Right lobe of liver (tissue), 6 donors: ENCODE measurements around the gene MLXIPL. TPM values are rescaled to one million over a fixed set of nuclear protein-coding genes. Genes with fewer than 3 reads are reported as not detected.
A peak's percentile ranks its signal among the peaks of the same experiment; 100 is the strongest.

ENCODE experiments used
- ATAC-seq, 4 donors: fragments of 200-7000 bp; cut with Tn5 transposase; one replicate each; pipeline ENCODE4 v1.9.1; 2020; ENCODE audit warnings: mild to moderate bottlenecking in 4 of 4, moderate library complexity in 4 of 4
- DNase-seq, 3 donors: peaks; one replicate each; pipeline ENCODE4 v3.0.0-alpha.2; 2020
- H3K27ac ChIP-seq, 3 donors: fragments of 200-600 bp; one replicate each; pipeline ENCODE4 v1.8.0; 2022
- H3K27me3 ChIP-seq, 2 donors: fragments of 200-600 bp; one replicate each; pipeline ENCODE4 v1.8.0; 2022
- H3K36me3 ChIP-seq, 4 donors: fragments of 200-600 bp; sonication (generic) in 1 of 4; one replicate each; pipeline versions ENCODE4 v1.5.1 to v1.8.0; 2017 to 2022; ENCODE audit warnings: control low read depth in 1 of 4
- H3K4me1 ChIP-seq, 4 donors: fragments of 200-600 bp; sonication (generic) in 1 of 4; one replicate each; pipeline versions ENCODE4 v1.5.1 to v1.8.0; 2017 to 2022; ENCODE audit warnings: control low read depth in 1 of 4
- H3K4me3 ChIP-seq, 3 donors: fragments of 200-600 bp; one replicate each; pipeline ENCODE4 v1.8.0; 2022
- H3K9me3 ChIP-seq, 4 donors: fragments of 200-600 bp; sonication (generic) in 1 of 4; one replicate each; pipeline versions ENCODE4 v1.5.1 to v1.8.0; 2017 to 2022; ENCODE audit warnings: control low read depth in 1 of 4
- CTCF ChIP-seq, 4 donors: fragments of 200-600 bp in 3 of 4; fragments of 450-650 bp in 1 of 4; IDR thresholded peaks; one replicate each; pipeline versions ENCODE4 v1.5.1 to v1.8.0; 2016 to 2022; ENCODE audit warnings: antibody characterized with exemption in 4 of 4, mild to moderate bottlenecking in 2 of 4
- POLR2A ChIP-seq: fragments of 450-650 bp; IDR thresholded peaks from one replicate; pipeline ENCODE4 v1.6.1; 2017; ENCODE audit warnings: antibody characterized with exemption, mild to moderate bottlenecking
- WGBS: methylation state at CpG from one replicate; pipeline ENCODE4 v1.1.6; 2018; ENCODE audit warnings: low coverage, low lambda C conversion rate; ENCODE audit not compliant: insufficient coverage; ENCODE audit errors: missing lambda C conversion rate; 5-methylcytosine and 5-hydroxymethylcytosine counted together
- intact Hi-C, 2 donors: fragments of 100-400 bp; cut with DNase I; formaldehyde crosslinking; loops; one replicate each; pipeline versions ENCODE4 v1.11.2 to v1.14.1; 2022
- total RNA-seq, 6 experiments: library from RNA; depleted of rRNA in 2 of 6; stranded (reverse); fragments of >200 nt in 2 of 6; fragmentation: NEBNext Ultra II Directional in 3 of 6; extraction: Animal tissue kit (Norgen Biotek cat#: 25700) in 3 of 6; gene quantifications; one replicate each; pipeline versions ENCODE4 v1.1.0 to v1.2.4, GENCODE V29; 2016 to 2023
- donor health status: DM: no; HTN: yes; CAD: no.
- donor health status: DM: no; HTN: no; CAD: no.
- donor health status: DM: no; HTN: no; CAD: no.
- donor health status: DM: no; HTN: yes; CAD: no.
- donor health status: DM: no; HTN: yes; CAD: no.

Gene MLXIPL
- total RNA-seq, 6 experiments from 2014 or later: 53.5 to 552 (median 225) TPM

DNA sequence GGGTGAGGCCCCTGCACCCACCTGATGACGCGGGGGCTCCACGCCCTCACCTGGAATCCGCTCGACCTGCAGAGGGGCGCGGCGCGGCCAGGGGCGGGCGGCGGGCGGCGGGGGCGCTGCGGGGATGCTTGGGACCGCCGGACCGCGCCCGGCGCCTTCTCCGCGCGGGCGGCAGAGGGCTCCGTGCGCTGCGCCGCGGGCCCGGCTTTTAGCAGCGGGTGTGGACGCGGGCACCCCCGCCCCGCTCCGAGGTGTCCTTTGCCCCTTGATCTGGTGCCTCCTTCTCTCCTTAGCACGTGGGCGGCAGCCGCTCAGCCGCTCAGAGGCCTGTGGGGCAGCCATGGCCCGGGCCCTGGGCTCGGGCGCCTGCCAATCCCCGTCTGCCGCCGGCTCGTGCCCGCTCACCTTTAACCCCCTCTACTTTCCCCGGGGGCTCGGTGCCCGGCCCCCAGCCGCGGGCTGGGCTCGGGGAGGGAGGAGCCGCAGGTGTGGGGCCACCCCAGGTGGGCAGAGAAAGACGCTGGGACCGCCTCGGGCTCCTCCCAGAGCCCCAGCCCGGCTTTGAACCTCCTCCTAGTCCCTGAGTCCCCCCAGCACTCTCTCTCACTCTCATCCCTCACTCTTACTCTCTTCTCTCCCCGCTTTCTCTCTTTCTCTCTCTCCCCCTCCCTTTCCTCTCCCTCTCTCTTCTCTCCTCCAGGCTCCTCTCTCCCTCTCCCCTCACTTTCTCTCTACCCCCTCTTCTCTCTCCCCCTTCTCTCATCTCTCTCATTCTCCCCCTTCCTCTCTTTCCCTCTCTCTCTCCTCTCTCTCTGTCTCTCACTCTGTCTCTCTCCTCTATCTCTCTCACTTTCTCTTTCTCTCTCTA is 23.6 kb upstream of the MLXIPL start:
- no peaks in the 10 kb centered on the region for H3K9me3 ChIP-seq
- peak overlapping the region; percentile 23 to 55 (median 54) for H3K4me3 ChIP-seq
- peak; percentile 77 to 94 (median 86) for ATAC-seq
- 0% methylated on average over 12 of the region's 62 CpGs for WGBS
- H3K27me3 ChIP-seq: no peaks in the 10 kb centered on the region
- intact Hi-C loops: no loop called here
- TF ChIP-seq POLR2A: peak; percentile 74
- TF ChIP-seq CTCF (IDR thresholded peaks at IDR 0.05): peak; percentile 11 to 67 (median 28)
- H3K36me3 ChIP-seq: no peaks in the 10 kb centered on the region
- H3K4me1 ChIP-seq: peaks cover 0 to 9% (median 3%) of the 10 kb centered on the region in 4 donors
- peak; percentile 87 to 95 (median 94) for DNase-seq
- peak overlapping the region in 1 of 3 donors; percentile 57 for H3K27ac ChIP-seq

- intact Hi-C loops: no loop called here
- H3K27ac ChIP-seq: peak overlapping the region in 1 of 3 donors; percentile 57
- DNase-seq: no peak
Observed at GRCh38 chr7:73646785-73647724, 22.7 kb upstream of the MLXIPL start.

DNA sequence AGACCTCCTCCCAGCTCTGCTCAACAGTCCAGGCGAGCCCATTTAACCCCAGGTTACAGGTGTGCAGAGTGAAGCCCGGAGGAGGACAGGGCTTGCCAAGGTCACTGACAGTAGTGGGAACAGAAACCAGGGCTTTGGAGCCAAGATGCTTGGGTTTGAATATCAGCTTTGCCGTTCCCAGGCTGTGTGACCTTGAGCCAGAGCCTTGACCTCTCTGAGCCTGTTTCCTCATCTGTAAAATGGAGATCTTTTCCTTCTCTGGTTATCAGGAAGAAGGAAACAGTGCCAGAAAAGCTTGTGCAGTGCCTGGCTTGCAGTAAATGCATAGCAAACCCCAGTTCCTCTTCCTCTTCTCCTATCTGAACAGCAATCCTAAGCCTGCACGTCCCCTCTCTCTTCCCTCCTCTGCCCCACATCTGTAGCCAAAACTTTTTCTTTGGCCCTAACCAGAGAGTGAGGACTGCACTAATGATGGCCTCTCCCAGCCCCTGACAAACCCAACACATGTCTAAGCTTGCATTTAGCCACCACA is 21.4 kb upstream of the MLXIPL start:
- ATAC-seq (no peak), DNase-seq (no peak)
- WGBS: 6% methylated on average over 4 of the region's 4 CpGs
- no peak for TF ChIP-seq POLR2A
- TF ChIP-seq CTCF (IDR thresholded peaks at IDR 0.05): no peak
- Histone ChIP-seq H3K4me3 (no peak overlapping the region), H3K4me1 (peaks cover 0 to 9% (median 3%) of the 10 kb centered on the region in 4 donors), H3K27ac (no peak overlapping the region), H3K9me3 (no peaks in the 10 kb centered on the region), H3K27me3 (no peaks in the 10 kb centered on the region), H3K36me3 (no peaks in the 10 kb centered on the region)
- intact Hi-C loops: no loop called here

More at GRCh38 chr7:73646785-73647724, 22.7 kb upstream of the MLXIPL start:
- H3K4me1 ChIP-seq: peaks cover 0 to 9% (median 3%) of the 10 kb centered on the region in 4 donors
- no peaks in the 10 kb centered on the region for H3K27me3 ChIP-seq
- H3K4me3 ChIP-seq: peak overlapping the region; percentile 23 to 55 (median 54)
- no peaks in the 10 kb centered on the region for H3K9me3 ChIP-seq
- 3% methylated on average over 9 of the region's 16 CpGs for WGBS
- H3K36me3 ChIP-seq: no peaks in the 10 kb centered on the region
- no peak for ATAC-seq
- TF ChIP-seq POLR2A (no peak), CTCF (IDR thresholded peaks at IDR 0.05) (no peak)

- WGBS: 35% methylated on average over 4 of the region's 5 CpGs
- ATAC-seq (no peak), DNase-seq (no peak)
- H3K9me3 ChIP-seq: no peaks in the 10 kb centered on the region
- TF ChIP-seq POLR2A: no peak
- no peak for TF ChIP-seq CTCF (IDR thresholded peaks at IDR 0.05)
- H3K27me3 ChIP-seq: no peaks in the 10 kb centered on the region
- H3K27ac ChIP-seq: no peak overlapping the region
- peaks cover 0 to 9% (median 3%) of the 10 kb centered on the region in 4 donors for H3K4me1 ChIP-seq
- intact Hi-C loops: no loop called here
- H3K4me3 ChIP-seq: no peak overlapping the region
- H3K36me3 ChIP-seq: no peaks in the 10 kb centered on the region
Observed at GRCh38 chr7:73644688-73645286, 20.5 kb upstream of the MLXIPL start.
